K562 (cell line): ENCODE measurements around the gene JPH3. TPM values are rescaled to one million over a fixed set of nuclear protein-coding genes. Genes with fewer than 3 reads are reported as not detected.

Experiments
- ATAC-seq: fragments of 200-7000 bp; cut with Tn5 transposase; 3 replicates; pipeline ENCODE4 v1.9.1; 2020; ENCODE audit warnings: moderate library complexity
- BruUV-seq: library from RNA; stranded (reverse); fragments of 400-500 nt; replicated peaks from 2 replicates; lab custom pipeline; 2021; lab: Mats Ljungman, UMichigan
- CTCF ChIA-PET: fragments of 300-600 bp; formaldehyde crosslinking; extraction: SDS; loops from one replicate; lab custom pipeline; 2021; ENCODE audit warnings: low intra/inter-chr PET ratio; lab: Yijun Ruan, JAX
- POLR2A ChIA-PET: fragments of 300-600, 350-650 bp; sonication (Branson Sonifier 250); formaldehyde crosslinking; extraction: SDS; loops from one replicate; lab custom pipeline; 2021; ENCODE audit warnings: antibody characterized with exemption, inconsistent platforms; lab: Yijun Ruan, JAX
- DNase-seq, 4 experiments: peaks; one replicate each; pipeline versions ENCODE4 v3.0.0 to v3.0.0-alpha.2; 2011 to 2018; ENCODE audit warnings: low spot score in 3 of 4, mixed read lengths in 3 of 4; ENCODE audit errors: extremely low read depth in 1 of 4
- FAIRE-seq: peaks from 2 replicates; lab custom pipeline; 2011; peaks lifted over from hg19 to GRCh38; lab: Jason Lieb, UNC
- H2AFZ ChIP-seq: 2 replicates; pipeline ENCODE4 v1.6.0; 2011; ENCODE audit warnings: low read depth, low read length, control low read depth, inconsistent platforms
- H3K27ac ChIP-seq: fragments of 200-600 bp; 3 replicates; pipeline ENCODE4 v1.8.0; 2011; ENCODE audit warnings: low read depth, mild to moderate bottlenecking, control low read depth, inconsistent platforms, low read length, moderate library complexity, mixed read lengths; ENCODE audit errors: extremely low read depth
- H3K27me3 ChIP-seq, 2 experiments: fragments of 300-600 bp in 1 of 2; 2 replicates in 1 of 2; 3 replicates in 1 of 2; pipeline versions ENCODE4 v1.6.0 to v1.8.0; 2011; ENCODE audit warnings: inconsistent platforms in 2 of 2, low read length in 2 of 2, mild to moderate bottlenecking in 1 of 2, mixed read lengths in 1 of 2, moderate library complexity in 1 of 2; ENCODE audit not compliant: control insufficient read depth in 2 of 2, insufficient read depth in 2 of 2
- H3K36me3 ChIP-seq: fragments of 300-600 bp; 3 replicates; pipeline ENCODE4 v1.8.0; 2011; ENCODE audit warnings: mild to moderate bottlenecking, low read length, inconsistent platforms; ENCODE audit not compliant: control insufficient read depth, insufficient read depth
- H3K4me1 ChIP-seq, 2 experiments: fragments of 200-600 bp in 1 of 2; replicated peaks in 1 of 2; 2 replicates in 1 of 2; 3 replicates in 1 of 2; pipeline versions ENCODE4 v1.5.1 to v1.8.0; 2011; ENCODE audit warnings: inconsistent platforms in 2 of 2, low read length in 2 of 2, mild to moderate bottlenecking in 1 of 2, mixed read lengths in 1 of 2, moderate library complexity in 1 of 2; ENCODE audit not compliant: control insufficient read depth in 2 of 2, insufficient read depth in 2 of 2
- H3K4me2 ChIP-seq: 2 replicates; pipeline ENCODE4 v1.6.1; 2011; ENCODE audit warnings: low read length, control low read depth, inconsistent platforms, mixed read lengths; ENCODE audit not compliant: insufficient read depth
- H3K4me3 ChIP-seq: fragments of 200-600 bp; sonication (generic), shearing (Covaris generic); 2 replicates; pipeline ENCODE4 v1.5.1; 2016; ENCODE audit warnings: control low read depth, inconsistent platforms
- H3K79me2 ChIP-seq: fragments of 200-600 bp; 3 replicates; pipeline ENCODE4 v1.8.0; 2011; ENCODE audit warnings: low read length, inconsistent platforms; ENCODE audit not compliant: control insufficient read depth, insufficient read depth
- H3K9ac ChIP-seq, 2 experiments: 2 replicates each; pipeline versions ENCODE4 v1.6.0 to v1.6.1; 2011; ENCODE audit warnings: low read depth in 2 of 2, low read length in 2 of 2, control low read depth in 1 of 2, inconsistent platforms in 1 of 2, mild to moderate bottlenecking in 1 of 2, mixed read lengths in 1 of 2; ENCODE audit not compliant: insufficient read depth in 1 of 2
- H3K9me1 ChIP-seq: one replicate; pipeline ENCODE4 v1.6.0; 2011; ENCODE audit warnings: inconsistent platforms, mild to moderate bottlenecking, low read length, moderate library complexity; ENCODE audit not compliant: control insufficient read depth, insufficient read depth
- H3K9me3 ChIP-seq: replicated peaks from 2 replicates; pipeline ENCODE4 v1.5.1; 2011; ENCODE audit warnings: low read depth, low read length, inconsistent platforms; ENCODE audit not compliant: control insufficient read depth, insufficient read depth
- H4K20me1 ChIP-seq: replicated peaks from 2 replicates; pipeline ENCODE4 v1.6.1; 2011; ENCODE audit warnings: low read length, inconsistent platforms, mixed read lengths; ENCODE audit not compliant: control insufficient read depth, insufficient read depth
- CREM ChIP-seq: IDR thresholded peaks from 2 replicates; pipeline ENCODE4 v1.6.1; 2014; ENCODE audit warnings: antibody characterized with exemption, low read depth
- CSDE1 ChIP-seq, 2 experiments: fragments of 450-650 bp; IDR thresholded peaks; 2 replicates each; pipeline ENCODE4 v1.6.1; 2016; ENCODE audit warnings: mild to moderate bottlenecking in 1 of 2
- DACH1 ChIP-seq: fragments of 450-650 bp; IDR thresholded peaks from 2 replicates; pipeline ENCODE4 v1.6.1; 2018; ENCODE audit not compliant: partially characterized antibody
- MCM5 ChIP-seq: fragments of 450-650 bp; IDR thresholded peaks from 2 replicates; pipeline ENCODE4 v1.6.1; 2016; ENCODE audit warnings: low read depth
- RBM22 ChIP-seq: fragments of 200-400 bp; formaldehyde crosslinking; IDR thresholded peaks from 2 replicates; pipeline ENCODE4 v1.6.1; 2018; ENCODE audit warnings: low read length, low read depth; ENCODE audit not compliant: poor library complexity, severe bottlenecking
- SIN3B ChIP-seq: fragments of 450-650 bp; IDR thresholded peaks from 2 replicates; pipeline ENCODE4 v1.6.1; 2017; ENCODE audit warnings: low read depth, mild to moderate bottlenecking, moderate library complexity
- SNRNP70 ChIP-seq: fragments of 200-400 bp; formaldehyde crosslinking; optimal IDR thresholded peaks from 2 replicates; pipeline ENCODE3; 2017; ENCODE audit warnings: low read depth, low read length
- SPI1 ChIP-seq: IDR thresholded peaks from 2 replicates; pipeline ENCODE4 v1.6.1; 2011; ENCODE audit warnings: low read depth, low read length, control low read depth, borderline replicate concordance
- ZNF143 ChIP-seq: sonication (generic); formaldehyde crosslinking; IDR thresholded peaks from 2 replicates; pipeline ENCODE4 v1.9.0; 2022; ENCODE audit warnings: mild to moderate bottlenecking, missing genetic modification reagents
- WGBS: fragments of 100-300 bp; shearing (Covaris generic); methylation state at CpG from one replicate; pipeline ENCODE4 v1.1.6; 2016; ENCODE audit warnings: low coverage, mixed read lengths; ENCODE audit not compliant: insufficient coverage; ENCODE audit errors: missing lambda C conversion rate; 5-methylcytosine and 5-hydroxymethylcytosine counted together
- in situ Hi-C: fragments of 300-500 bp; cut with MboI; formaldehyde crosslinking; loops from 4 replicates; pipeline ENCODE4 v1.15.0; 2018; ENCODE audit warnings: inconsistent platforms, mixed read lengths
- intact Hi-C: fragments of 100-400 bp; cut with micrococcal nuclease; formaldehyde crosslinking; loops from 2 replicates; pipeline ENCODE4 v1.14.2; 2022
- polyA plus RNA-seq, 8 experiments: library from polyadenylated mRNA; depleted of rRNA in 4 of 8; stranded (reverse) in 5 of 8; unstranded in 3 of 8; fragments of >200 nt; fragmentation: Nextera tagmentation in 2 of 8; fragmentation: Illumina TruSeq in 1 of 8; extraction: Ambion mirVana in 2 of 8; extraction: Trizol in 1 of 8; gene quantifications; 2 replicates each; pipeline versions ENCODE4 v1.2.1 to v1.2.3, GENCODE V29; 2011 to 2014; ENCODE audit warnings: inconsistent platforms in 1 of 8, missing spikeins in 1 of 8
- total RNA-seq, 7 experiments: library from RNA; depleted of rRNA in 6 of 7; stranded (reverse); fragments of >200 nt in 6 of 7; fragmentation: Illumina TruSeq in 2 of 7; extraction: Trizol in 2 of 7; gene quantifications; 2 replicates each; pipeline versions ENCODE4 v1.2.1 to v1.2.3, GENCODE V29; 2011 to 2021; ENCODE audit warnings: low replicate concordance in 1 of 7

JPH3 gene
- total and polyA plus RNA-seq, 9 of the 15 experiments (the other 6 are each of a cell fraction or from before 2014, with no cell fraction given), result 0.01 TPM; not detected in 8

GRCh38 chr16:87669672-87670071, 67.4 kb downstream of the JPH3 start:
- Histone ChIP-seq H3K27ac (no peak overlapping the region), H3K4me3 (no peak overlapping the region), H4K20me1 (peaks cover 23% of the 10 kb centered on the region; the same call in 1 of the 2 replicates), H3K4me2 (no peak overlapping the region), H3K9me1 (no peaks in the 10 kb centered on the region), H3K27me3 (peaks cover 69 to 82% of the 10 kb centered on the region in 2 experiments), H3K79me2 (no peaks in the 10 kb centered on the region), H2AFZ (no peak overlapping the region), H3K9ac (0 out of 4 replicates have a peak overlapping the region, but pooled peaks of 1 of the 2 experiments have one; percentile 32), H3K4me1 (peaks cover 0 to 13% of the 10 kb centered on the region in 2 experiments; a peak in 2 of 5 replicates), H3K9me3 (no peaks in the 10 kb centered on the region), H3K36me3 (no peaks in the 10 kb centered on the region)
- DNase-seq (no peak), ATAC-seq (peak; percentile 54), FAIRE-seq (no peak)
- TF ChIP-seq SIN3B (no peak), SPI1 (peak; percentile 25; the same call in 1 of the 2 replicates), CSDE1 (IDR thresholded peaks at IDR 0.05) (no peak), MCM5 (no peak), CREM (0 out of 2 replicates have a peak, but pooled peaks have one; percentile 18), SNRNP70 (no peak), ZNF143 (CRISPR knock-in tag) (no peak), RBM22 (no peak), DACH1 (no peak)
- in situ Hi-C loops (no loop called here), intact Hi-C loops (no loop called here)
- CTCF ChIA-PET, result no interaction called here
- BruUV-seq, result no TSS peak
- 5% methylated on average over 18 of the region's 21 CpGs for WGBS
- POLR2A ChIA-PET, result no interaction called here
